BLaER1 (cell line): Measurements from ENCODE around the gene EMX1.

ENCODE experiments used
- H3K27ac ChIP-seq: shearing (Covaris generic); formaldehyde crosslinking; 2 replicates; pipeline ENCODE4 v1.8.1; 2022
- H3K27me3 ChIP-seq: shearing (Covaris generic); formaldehyde crosslinking; 2 replicates; pipeline ENCODE4 v1.8.1; 2022
- H3K36me3 ChIP-seq: shearing (Covaris generic); formaldehyde crosslinking; 2 replicates; pipeline ENCODE4 v1.8.1; 2022
- H3K4me1 ChIP-seq: shearing (Covaris generic); formaldehyde crosslinking; 2 replicates; pipeline ENCODE4 v1.8.1; 2022
- H3K4me2 ChIP-seq: shearing (Covaris generic); formaldehyde crosslinking; 2 replicates; pipeline ENCODE4 v1.8.1; 2022
- H3K4me3 ChIP-seq: shearing (Covaris generic); formaldehyde crosslinking; 2 replicates; pipeline ENCODE4 v1.8.1; 2022
- H3K9ac ChIP-seq: shearing (Covaris generic); formaldehyde crosslinking; 2 replicates; pipeline ENCODE4 v1.8.1; 2022
- H3K9me3 ChIP-seq: shearing (Covaris generic); formaldehyde crosslinking; 2 replicates; pipeline ENCODE4 v1.8.1; 2022
- H4K20me1 ChIP-seq: shearing (Covaris generic); formaldehyde crosslinking; 2 replicates; pipeline ENCODE4 v1.8.1; 2022
- Cebpa-rat ChIP-seq: shearing (Covaris generic); IDR thresholded peaks from 2 replicates; pipeline ENCODE4 v1.8.1; 2022

Gene EMX1

DNA sequence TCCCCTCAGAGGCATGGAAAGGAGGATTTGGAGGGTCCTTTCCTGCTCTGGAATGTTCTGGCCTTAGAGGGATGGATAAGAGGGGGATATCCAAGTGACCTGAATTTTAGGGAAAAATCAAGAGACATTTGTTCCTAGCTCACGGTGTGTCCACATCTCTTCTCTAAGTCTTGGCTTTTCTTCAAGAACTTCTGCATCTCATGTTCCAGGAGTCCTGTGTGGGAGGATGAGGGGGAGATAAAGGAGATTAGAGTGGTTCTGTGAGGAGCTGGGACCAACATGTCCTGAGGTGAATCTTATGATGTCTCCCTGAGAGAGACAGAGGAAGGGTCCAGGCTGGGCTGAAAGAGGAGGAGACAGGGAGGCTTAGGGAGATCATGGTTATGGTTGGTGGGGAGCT is 11.7 kb downstream of the EMX1 start:
- Histone ChIP-seq H4K20me1 (peaks cover 35% of the 10 kb centered on the region), H3K27me3 (peaks cover 64% of the 10 kb centered on the region), H3K9ac (no peak overlapping the region), H3K4me3 (no peak overlapping the region), H3K4me2 (no peak overlapping the region), H3K36me3 (no peaks in the 10 kb centered on the region), H3K4me1 (peaks cover 36% of the 10 kb centered on the region), H3K27ac (no peak overlapping the region), H3K9me3 (no peaks in the 10 kb centered on the region)
- TF ChIP-seq Cebpa-rat, result no peak

GRCh38 chr2:72931280-72931910 is 14.1 kb downstream of the EMX1 start:
- TF ChIP-seq Cebpa-rat, result no peak
- H3K9ac ChIP-seq, result no peak overlapping the region
- no peaks in the 10 kb centered on the region for H3K36me3 ChIP-seq
- peaks cover 11% of the 10 kb centered on the region; the same call in 1 of the 2 replicates for H4K20me1 ChIP-seq
- H3K4me2 ChIP-seq, result peak overlapping the region; percentile 69
- no peak overlapping the region for H3K27ac ChIP-seq
- H3K4me3 ChIP-seq, result no peak overlapping the region
- peaks cover 40% of the 10 kb centered on the region for H3K27me3 ChIP-seq
- H3K4me1 ChIP-seq, result peaks cover 48% of the 10 kb centered on the region
- no peaks in the 10 kb centered on the region for H3K9me3 ChIP-seq

DNA sequence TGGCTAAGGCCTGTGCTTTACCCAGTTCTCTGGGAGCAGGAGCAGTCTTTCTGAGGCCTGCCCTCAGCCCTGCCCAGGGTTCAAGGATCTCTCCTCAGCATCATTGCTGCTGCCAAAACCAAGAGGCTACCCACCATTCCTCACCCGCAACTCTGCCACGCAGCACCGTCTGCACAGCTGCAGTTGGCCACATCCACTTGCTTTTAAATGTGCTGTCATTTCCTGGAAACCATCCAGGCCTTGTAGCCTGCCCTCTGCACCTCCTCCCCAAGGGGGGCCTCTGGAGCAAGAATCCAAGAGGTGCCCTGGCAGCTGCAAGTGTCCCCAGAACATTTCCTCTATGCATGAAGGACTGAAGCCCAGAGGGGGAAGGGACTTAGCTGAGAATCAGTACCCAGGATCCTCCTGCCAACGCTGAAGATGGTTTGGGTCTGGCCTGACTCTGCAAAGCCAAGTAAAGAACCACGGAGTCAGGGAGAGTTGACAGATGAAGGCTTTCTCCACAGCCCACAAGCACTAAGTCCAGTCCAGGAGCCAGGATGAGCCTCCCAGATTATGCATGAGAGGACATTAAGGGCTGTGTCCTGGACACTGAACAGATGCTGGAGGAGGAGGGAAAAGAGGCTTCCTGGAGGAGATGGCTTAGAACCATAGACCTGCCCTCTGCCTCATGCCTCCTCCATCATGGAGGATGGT is 14.9 kb downstream of the EMX1 start:
- no peaks in the 10 kb centered on the region for H3K9me3 ChIP-seq

GRCh38 chr2:72932805-72933204 is 15.5 kb downstream of the EMX1 start:
- Histone ChIP-seq H3K9me3 (no peaks in the 10 kb centered on the region), H3K27ac (no peak overlapping the region), H4K20me1 (no peaks in the 10 kb centered on the region; the same call in 1 of the 2 replicates), H3K27me3 (peaks cover 26% of the 10 kb centered on the region), H3K4me3 (no peak overlapping the region), H3K4me1 (peaks cover 62% of the 10 kb centered on the region), H3K9ac (no peak overlapping the region), H3K36me3 (no peaks in the 10 kb centered on the region), H3K4me2 (peak overlapping the region; percentile 69)
- TF ChIP-seq Cebpa-rat, result no peak

More for the DNA sequence above, 14.9 kb downstream of the EMX1 start:
- Histone ChIP-seq H4K20me1 (peaks cover 3% of the 10 kb centered on the region; the same call in 1 of the 2 replicates), H3K4me3 (no peak overlapping the region), H3K9ac (no peak overlapping the region), H3K4me1 (peaks cover 56% of the 10 kb centered on the region), H3K27ac (no peak overlapping the region), H3K36me3 (no peaks in the 10 kb centered on the region), H3K4me2 (peak overlapping the region; percentile 69), H3K27me3 (peaks cover 32% of the 10 kb centered on the region)
- TF ChIP-seq Cebpa-rat, result no peak

DNA sequence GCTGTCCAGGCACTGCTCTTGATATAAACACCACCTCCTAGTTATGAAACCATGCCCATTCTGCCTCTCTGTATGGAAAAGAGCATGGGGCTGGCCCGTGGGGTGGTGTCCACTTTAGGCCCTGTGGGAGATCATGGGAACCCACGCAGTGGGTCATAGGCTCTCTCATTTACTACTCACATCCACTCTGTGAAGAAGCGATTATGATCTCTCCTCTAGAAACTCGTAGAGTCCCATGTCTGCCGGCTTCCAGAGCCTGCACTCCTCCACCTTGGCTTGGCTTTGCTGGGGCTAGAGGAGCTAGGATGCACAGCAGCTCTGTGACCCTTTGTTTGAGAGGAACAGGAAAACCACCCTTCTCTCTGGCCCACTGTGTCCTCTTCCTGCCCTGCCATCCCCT is 15.9 kb downstream of the EMX1 start:
- peaks cover 22% of the 10 kb centered on the region for H3K27me3 ChIP-seq
- peaks cover 66% of the 10 kb centered on the region for H3K4me1 ChIP-seq
- no peaks in the 10 kb centered on the region for H3K36me3 ChIP-seq
- no peaks in the 10 kb centered on the region for H3K9me3 ChIP-seq
- no peak for TF ChIP-seq Cebpa-rat
- H4K20me1 ChIP-seq, result no peaks in the 10 kb centered on the region
- no peak overlapping the region for H3K4me3 ChIP-seq
- H3K4me2 ChIP-seq, result peak overlapping the region; percentile 69
- no peak overlapping the region for H3K9ac ChIP-seq
- no peak overlapping the region for H3K27ac ChIP-seq

- H3K9ac ChIP-seq, result no peak overlapping the region
- H3K27ac ChIP-seq, result no peak overlapping the region
- peaks cover 17% of the 10 kb centered on the region for H3K27me3 ChIP-seq
- TF ChIP-seq Cebpa-rat, result no peak
- H3K4me3 ChIP-seq, result no peak overlapping the region
- no peaks in the 10 kb centered on the region for H4K20me1 ChIP-seq
- H3K9me3 ChIP-seq, result no peaks in the 10 kb centered on the region
- H3K4me1 ChIP-seq, result peaks cover 71% of the 10 kb centered on the region
- no peaks in the 10 kb centered on the region for H3K36me3 ChIP-seq
- peak overlapping the region; percentile 69 for H3K4me2 ChIP-seq
Measured at GRCh38 chr2:72933646-72934151, 16.4 kb downstream of the EMX1 start.

DNA sequence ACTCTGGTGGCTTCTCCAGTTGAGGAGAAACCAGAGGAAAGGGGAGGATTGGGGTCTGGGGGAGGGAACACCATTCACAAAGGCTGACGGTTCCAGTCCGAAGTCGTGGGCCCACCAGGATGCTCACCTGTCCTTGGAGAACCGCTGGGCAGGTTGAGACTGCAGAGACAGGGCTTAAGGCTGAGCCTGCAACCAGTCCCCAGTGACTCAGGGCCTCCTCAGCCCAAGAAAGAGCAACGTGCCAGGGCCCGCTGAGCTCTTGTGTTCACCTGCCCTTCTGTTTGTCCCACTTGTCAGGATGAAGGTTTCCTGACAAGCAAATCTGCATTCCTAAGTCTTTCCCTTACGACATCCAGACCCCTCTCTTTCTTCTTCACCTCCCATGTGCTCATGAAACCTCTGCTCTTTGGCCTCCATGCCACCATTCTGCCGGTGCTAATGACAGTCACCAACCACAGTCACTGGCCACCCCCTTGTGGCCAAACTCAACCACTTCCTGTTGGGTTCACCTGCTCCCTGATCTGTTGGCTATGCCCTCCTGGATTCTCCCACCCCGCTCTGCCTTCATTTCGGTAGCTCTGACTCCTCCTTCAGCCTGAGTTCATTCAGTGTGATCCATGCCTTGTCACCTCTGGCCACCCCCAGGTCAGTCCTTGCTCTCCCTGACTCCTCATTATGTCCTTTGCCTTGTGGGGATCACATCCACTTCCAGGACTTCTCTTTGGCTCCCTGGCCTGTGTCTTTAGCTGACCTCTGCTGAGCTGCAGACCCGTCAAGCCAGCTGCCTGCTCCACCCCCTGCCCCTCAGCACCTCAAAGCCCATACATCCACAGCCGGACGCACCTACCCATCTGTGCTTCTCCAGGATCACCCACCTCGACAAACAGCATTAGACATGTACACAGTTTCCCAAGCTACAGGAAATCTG is 17.6 kb downstream of the EMX1 start:
- peaks cover 84% of the 10 kb centered on the region for H3K4me1 ChIP-seq
- H3K27me3 ChIP-seq, result peaks cover 4% of the 10 kb centered on the region; the same call in 1 of the 2 replicates
- H3K4me2 ChIP-seq, result peak overlapping the region; percentile 91
- no peak overlapping the region for H3K9ac ChIP-seq
- H4K20me1 ChIP-seq, result no peaks in the 10 kb centered on the region
- no peak overlapping the region for H3K27ac ChIP-seq
- no peak for TF ChIP-seq Cebpa-rat
- H3K9me3 ChIP-seq, result no peaks in the 10 kb centered on the region
- no peak overlapping the region for H3K4me3 ChIP-seq
- no peaks in the 10 kb centered on the region for H3K36me3 ChIP-seq

GRCh38 chr2:72935611-72935957 is 18.3 kb downstream of the EMX1 start:
- Histone ChIP-seq H3K4me3 (no peak overlapping the region), H3K36me3 (no peaks in the 10 kb centered on the region), H3K27me3 (no peaks in the 10 kb centered on the region), H3K9me3 (no peaks in the 10 kb centered on the region), H3K9ac (no peak overlapping the region), H3K4me1 (peaks cover 90% of the 10 kb centered on the region), H3K4me2 (peak overlapping the region; percentile 91), H3K27ac (no peak overlapping the region), H4K20me1 (no peaks in the 10 kb centered on the region)
- TF ChIP-seq Cebpa-rat, result no peak

GRCh38 chr2:72936660-72937355 is 19.5 kb downstream of the EMX1 start:
- Histone ChIP-seq H3K4me1 (peaks cover 96% of the 10 kb centered on the region), H3K9ac (no peak overlapping the region; the same call in 1 of the 2 replicates), H3K27ac (no peak overlapping the region; the same call in 1 of the 2 replicates), H4K20me1 (peaks cover 6% of the 10 kb centered on the region; the same call in 1 of the 2 replicates), H3K27me3 (no peaks in the 10 kb centered on the region), H3K4me2 (peak overlapping the region; percentile 91), H3K4me3 (no peak overlapping the region; the same call in 1 of the 2 replicates), H3K36me3 (no peaks in the 10 kb centered on the region), H3K9me3 (no peaks in the 10 kb centered on the region)
- no peak for TF ChIP-seq Cebpa-rat
